Endothelial cell of umbilical vein (primary cell): ENCODE results near the gene TIMM9.

ENCODE experiments used
- CTCF ChIP-seq, 2 donors: IDR thresholded peaks; 1 replicate in 1 of 2; 2 replicates in 1 of 2; pipeline ENCODE4 v1.5.1; 2011; ENCODE audit warnings: low read length in 2 of 2, mild to moderate bottlenecking in 2 of 2, moderate library complexity in 2 of 2, control low read depth in 1 of 2, inconsistent platforms in 1 of 2, low read depth in 1 of 2; ENCODE audit not compliant: insufficient read depth in 1 of 2; ENCODE audit errors: extremely low read depth in 1 of 2
- POLR2A ChIP-seq: IDR thresholded peaks from 2 replicates; pipeline ENCODE4 v1.6.1; 2012; ENCODE audit warnings: low read depth, mild to moderate bottlenecking, control low read depth, low read length

GRCh38 chr14:58464652-58465051 lies 37.3 kb upstream of the TIMM9 start:
- no peak for TF ChIP-seq POLR2A
- no peak for TF ChIP-seq CTCF (IDR thresholded peaks at IDR 0.05; ENCODE audit: extremely low read depth in 1 of 2, insufficient read depth in 1 of 2, low read depth in 1 of 2, low read length in 2 of 2)
